GM18909 (cell line): ENCODE measurements around the gene ZNF217.
"Not testable (repeated sequence)": the region's sequence is repeated elsewhere in the genome, so short reads cannot be mapped to it uniquely, and the experiment has no call there.

Source experiments
- ATAC-seq: cut with Tn5 transposase; IDR thresholded peaks from one replicate; pipeline ENCODE4 v1.9.1; 2021; ENCODE audit warnings: mild to moderate bottlenecking; ENCODE audit not compliant: unreplicated experiment, poor library complexity

Gene ZNF217

DNA sequence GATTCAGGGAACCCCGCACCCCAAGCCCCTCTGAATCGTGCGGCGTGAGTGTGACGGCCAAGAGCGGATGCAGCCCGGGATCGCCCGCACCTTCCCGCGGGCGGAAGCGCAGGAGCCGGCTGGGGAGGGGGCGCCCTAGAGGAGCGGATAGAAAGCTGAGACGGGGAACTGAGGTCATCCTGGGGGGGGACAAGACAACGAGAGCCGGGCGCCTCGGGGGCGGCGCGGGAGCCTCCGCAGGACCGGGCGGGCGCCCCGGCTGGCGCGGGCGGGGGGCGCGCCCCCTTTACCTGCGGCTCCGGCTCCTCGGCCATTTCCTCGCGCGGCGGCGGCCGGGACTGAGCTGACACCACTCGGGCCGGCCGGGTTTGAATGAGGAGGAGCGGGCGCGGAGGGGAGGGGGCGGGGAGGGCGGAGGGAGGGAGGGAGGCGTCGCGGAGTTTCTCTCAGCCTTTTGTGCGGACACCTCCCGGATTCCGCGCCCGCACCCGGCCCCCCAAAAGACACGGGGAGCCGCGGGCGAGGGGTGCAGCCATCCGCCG lies at the start of gene ZNF217:
Gene ZNF217, minus strand, starts transcription at position 374 of the 542 bp plus-strand sequence. CDS start 11,013 bp downstream, outside the sequence.
- peak; percentile 25 for ATAC-seq

GRCh38 chr20:53643031-53643832 lies 49.6 kb upstream of the ZNF217 start:
- peak; percentile 98 for ATAC-seq

DNA sequence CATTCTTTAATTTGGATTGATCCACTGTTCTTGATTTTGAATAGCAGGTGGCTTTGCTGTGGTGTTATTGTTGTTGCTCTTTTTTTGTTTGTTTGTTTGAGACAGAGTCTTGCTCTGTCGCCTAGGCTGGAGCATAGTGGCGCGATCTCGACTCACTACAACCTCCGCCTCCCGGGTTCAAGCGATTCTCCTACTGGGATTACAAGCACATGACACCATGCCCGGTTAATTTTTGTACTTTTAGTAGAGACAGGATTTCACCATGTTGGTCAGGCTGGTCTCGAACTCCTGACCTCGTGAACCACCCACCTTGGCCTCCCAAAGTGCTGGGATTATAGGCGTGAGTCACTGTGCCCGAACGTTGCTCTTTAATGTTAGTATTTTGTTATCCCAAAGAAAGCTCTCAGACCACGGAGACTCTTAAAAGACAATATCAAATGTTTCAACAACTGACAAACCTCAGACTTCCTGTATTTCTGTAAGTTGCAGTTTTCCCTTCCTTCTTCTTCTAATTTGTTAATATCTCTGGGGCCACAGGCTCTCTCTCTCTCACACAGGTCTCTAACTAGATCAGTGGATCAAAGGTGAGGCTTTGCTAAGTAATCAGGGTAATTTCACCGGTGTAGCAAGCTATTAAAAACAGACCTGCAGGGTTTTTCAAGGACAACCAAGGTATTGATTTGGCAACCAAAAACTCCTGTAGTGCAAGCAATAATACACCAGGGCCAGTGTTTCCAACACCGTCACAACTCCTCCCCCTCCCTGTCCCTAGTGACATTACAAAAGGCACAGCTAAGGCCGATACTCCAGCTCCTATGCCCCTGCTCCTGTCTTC lies 48.8 kb upstream of the ZNF217 start:
- ATAC-seq: peak; percentile 60

DNA sequence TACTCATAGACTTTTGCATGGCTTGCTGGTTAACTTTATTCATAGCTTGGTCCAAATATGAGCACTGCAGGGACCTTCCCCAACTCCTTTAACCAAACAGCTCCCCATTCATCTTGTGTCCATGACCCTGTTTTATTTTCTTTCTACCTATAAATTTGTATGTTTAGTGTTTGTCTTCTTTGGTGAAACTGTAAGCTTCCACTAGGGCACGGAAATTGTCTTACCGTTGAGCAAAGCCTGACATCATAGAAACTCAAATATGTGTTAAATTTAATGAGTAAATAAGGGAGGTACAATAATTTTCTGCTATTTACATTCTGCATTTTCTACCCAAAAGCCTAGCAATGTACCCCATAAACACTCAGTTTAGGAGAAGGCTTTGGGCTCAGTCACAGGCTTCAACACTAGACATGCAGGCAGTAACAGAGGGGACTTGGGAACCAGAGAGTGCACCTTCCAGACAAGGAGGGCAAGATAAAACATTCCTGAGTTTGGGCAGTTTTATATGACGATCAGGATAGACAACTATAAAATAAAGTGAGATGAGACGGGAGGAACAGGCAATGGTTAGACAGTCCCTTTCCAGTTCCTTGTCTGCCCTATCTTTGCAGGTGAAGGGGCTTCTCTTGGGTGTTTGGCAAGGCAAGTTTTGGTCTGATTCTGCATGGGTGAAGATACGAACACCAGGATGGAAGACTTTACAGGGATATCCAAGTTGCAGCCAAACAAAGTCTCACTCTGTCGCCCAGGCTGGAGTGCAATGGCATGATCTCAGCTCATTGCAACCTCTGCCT lies 46.2 kb upstream of the ZNF217 start:
- no peak for ATAC-seq

DNA sequence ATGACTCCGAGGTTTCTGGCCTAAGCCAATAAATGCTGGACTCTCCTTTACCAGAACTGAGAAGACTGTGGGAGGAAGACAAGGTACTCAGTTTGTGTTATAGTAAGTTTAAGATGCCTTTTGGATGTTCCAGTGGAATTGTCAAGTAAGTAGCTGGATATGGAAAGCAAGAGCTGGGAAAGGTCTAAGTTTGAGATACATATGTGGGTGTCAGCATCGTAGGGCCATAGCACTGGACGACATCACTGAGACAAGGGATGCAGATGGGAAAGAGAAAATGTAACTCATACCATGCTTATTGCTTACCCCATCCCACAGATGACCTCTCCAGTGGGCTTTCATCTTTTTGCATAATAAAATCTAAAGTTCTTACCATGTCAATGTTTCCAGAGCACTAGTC lies 45.5 kb upstream of the ZNF217 start:
- ATAC-seq: no peak

- not testable (repeated sequence) for ATAC-seq
Observed at GRCh38 chr20:53637310-53637709, 43.7 kb upstream of the ZNF217 start.

- ATAC-seq: no peak
Observed at GRCh38 chr20:53636540-53637097, 43.0 kb upstream of the ZNF217 start.

DNA sequence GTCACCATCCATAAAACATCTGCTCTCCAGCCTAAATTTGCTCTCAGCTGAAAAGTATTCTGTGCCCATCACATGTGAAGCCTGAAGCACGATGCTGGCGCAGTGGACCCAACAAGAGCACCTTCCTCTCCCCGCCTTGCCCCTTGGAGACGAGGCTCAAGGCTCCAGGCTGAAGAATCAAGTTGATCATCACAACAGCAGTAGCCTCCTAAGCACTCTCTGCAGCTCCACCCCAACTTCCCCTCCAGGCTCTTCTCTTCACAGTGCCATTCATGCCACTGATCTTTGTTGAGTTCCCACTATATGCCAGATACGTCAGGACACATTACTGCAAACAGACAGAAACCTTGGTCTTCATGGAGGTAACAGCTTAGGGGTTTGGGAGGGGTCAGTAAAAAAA lies 41.6 kb upstream of the ZNF217 start:
- ATAC-seq: no peak

DNA sequence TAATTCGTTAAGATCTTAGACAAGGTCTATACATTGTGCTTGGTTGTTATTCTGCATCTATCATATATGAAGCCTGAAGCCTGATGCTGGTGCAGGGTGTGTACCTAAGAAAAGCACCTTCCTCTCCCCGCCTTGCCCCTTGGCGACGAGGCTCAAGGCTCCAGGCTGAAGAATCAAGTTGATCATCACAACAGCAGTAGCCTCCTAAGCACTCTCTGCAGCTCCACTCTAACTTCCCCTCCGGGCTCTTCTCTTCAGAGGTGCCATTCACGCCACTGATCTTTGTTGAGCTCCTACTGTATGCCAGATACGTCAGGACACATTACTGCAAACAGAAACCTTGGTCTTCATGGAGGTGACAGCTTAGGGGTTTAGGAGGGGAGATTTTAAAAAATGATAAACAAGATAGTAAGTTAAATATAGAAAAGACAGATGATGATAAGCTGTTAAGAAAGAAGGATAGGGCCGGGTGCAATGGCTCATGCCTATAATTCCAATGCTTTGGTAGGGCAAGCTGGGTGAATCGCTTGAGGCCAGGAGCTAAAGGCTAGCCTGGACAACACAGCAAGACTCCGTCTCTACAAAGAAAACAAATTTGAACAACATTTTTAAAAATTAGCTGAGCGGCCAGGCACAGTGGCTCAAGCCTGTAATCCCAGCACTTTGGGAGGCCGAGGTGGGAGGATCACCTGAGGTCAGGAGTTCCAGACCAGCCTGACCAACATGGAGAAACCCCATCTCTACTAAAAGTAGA lies 38.4 kb upstream of the ZNF217 start:
- no peak for ATAC-seq

- ATAC-seq: no peak
Observed at GRCh38 chr20:53629436-53629835, 35.8 kb upstream of the ZNF217 start.

- not testable (repeated sequence) for ATAC-seq
Observed at GRCh38 chr20:53628758-53629157, 35.1 kb upstream of the ZNF217 start.

- ATAC-seq: no peak
Observed at GRCh38 chr20:53628076-53628475, 34.4 kb upstream of the ZNF217 start.

DNA sequence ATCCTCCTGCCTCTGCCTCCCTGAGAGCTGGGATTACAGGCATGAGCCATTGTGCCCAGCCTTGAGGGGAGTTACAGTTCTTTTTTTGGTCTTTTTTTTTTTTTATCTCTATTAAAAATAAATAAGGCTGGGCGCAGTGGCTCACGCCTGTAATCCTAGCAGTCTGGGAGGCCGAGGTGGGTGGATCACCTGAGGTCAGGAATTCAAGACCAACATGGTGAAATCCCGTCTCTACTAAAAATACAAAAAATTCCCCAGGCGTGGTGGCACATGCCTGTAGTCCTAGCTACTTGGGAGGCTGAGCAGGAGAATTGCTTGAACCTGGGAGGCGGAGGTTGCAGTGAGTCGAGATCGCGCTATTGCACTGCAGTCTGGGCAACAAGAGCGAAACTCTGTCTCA lies 33.4 kb upstream of the ZNF217 start:
- not testable (repeated sequence) for ATAC-seq

DNA sequence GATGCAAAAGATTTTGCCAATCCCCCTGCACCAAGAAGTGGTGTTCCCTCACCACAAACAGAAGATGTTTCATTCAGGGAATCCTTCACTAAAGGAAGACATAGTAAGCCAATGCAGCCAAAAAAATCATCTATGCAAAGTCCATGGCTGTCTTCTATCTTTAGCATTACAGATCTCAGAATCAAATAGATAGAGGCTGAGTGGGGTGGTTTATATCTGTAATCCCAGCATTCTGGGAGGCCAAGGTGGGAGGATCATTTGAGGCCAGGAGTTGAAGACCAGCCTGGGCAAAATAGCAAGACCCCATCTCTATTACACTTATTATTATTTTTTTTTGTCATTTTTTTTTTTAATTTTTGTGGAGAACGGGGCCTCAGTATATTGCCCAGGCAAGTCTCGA lies 32.9 kb upstream of the ZNF217 start:
- no peak for ATAC-seq

GRCh38 chr20:53625311-53626129 lies 31.9 kb upstream of the ZNF217 start:
- ATAC-seq: no peak

GRCh38 chr20:53624927-53625250 lies 31.2 kb upstream of the ZNF217 start:
- ATAC-seq: not testable (repeated sequence)

GRCh38 chr20:53623454-53624211 lies 30.0 kb upstream of the ZNF217 start:
- ATAC-seq: peak; percentile 61

DNA sequence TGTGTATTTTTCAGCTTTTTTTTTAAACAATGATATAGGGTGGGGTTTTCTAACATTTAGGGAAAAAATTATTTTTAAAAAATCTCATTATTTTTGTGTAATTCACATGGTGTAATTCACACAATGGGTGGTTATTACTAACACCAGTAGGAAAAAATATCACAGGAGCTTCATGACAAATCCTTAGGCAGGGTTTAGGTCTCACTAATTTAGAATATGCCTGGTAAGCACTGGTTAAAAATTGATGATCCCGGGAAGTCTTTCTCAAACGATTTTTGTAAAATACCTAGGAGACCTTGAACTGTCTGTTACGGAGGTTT lies 29.5 kb upstream of the ZNF217 start:
- peak; percentile 9 for ATAC-seq
